OCI-LY7 (cell line): ENCODE measurements around the gene HAT1.

Experiments
- CTCF ChIP-seq: fragments of 200-600 bp; sonication (generic); conservative IDR thresholded peaks from 2 replicates; pipeline ENCODE4 v1.5.1; 2014; ENCODE audit warnings: mild to moderate bottlenecking, antibody characterized with exemption, low read length, moderate library complexity, mixed read lengths
- EZH2phosphoT487 ChIP-seq: fragments of 200-600 bp; sonication (generic); IDR thresholded peaks from 2 replicates; pipeline ENCODE4 v1.6.1; 2018; ENCODE audit warnings: low read depth, borderline replicate concordance, mild to moderate bottlenecking, mixed run types, antibody characterized with exemption, low read length, moderate library complexity, mixed read lengths

GRCh38 chr2:171968509-171968908, 46.2 kb downstream of the HAT1 start:
- no peak for TF ChIP-seq CTCF
- no peak for TF ChIP-seq EZH2phosphoT487
